Mesenchymal stem cell (in vitro differentiated cells and primary cell): ENCODE results near the gene PXDN.

Experiments used
- DNase-seq: peaks from one replicate; pipeline ENCODE4 v3.0.0-alpha.2; 2013
- H2AFZ ChIP-seq: one replicate; pipeline ENCODE4 v1.6.1; 2013; ENCODE audit warnings: low read depth, mild to moderate bottlenecking, control low read depth, inconsistent platforms, low read length, moderate library complexity
- H2AK5ac ChIP-seq: 2 replicates; pipeline ENCODE4 v1.6.1; 2013; ENCODE audit warnings: low read length, moderate library complexity, mild to moderate bottlenecking, inconsistent platforms; ENCODE audit not compliant: severe bottlenecking
- H2BK120ac ChIP-seq: one replicate; pipeline ENCODE4 v1.6.1; 2013; ENCODE audit warnings: low read depth, mild to moderate bottlenecking, inconsistent platforms, low read length, moderate library complexity
- H2BK12ac ChIP-seq, 2 experiments: one replicate each; pipeline ENCODE4 v1.6.1; 2013; ENCODE audit warnings: inconsistent platforms in 2 of 2, low read length in 2 of 2, mild to moderate bottlenecking in 2 of 2, moderate library complexity in 2 of 2, control low read depth in 1 of 2
- H2BK15ac ChIP-seq: one replicate; pipeline ENCODE4 v1.6.1; 2013; ENCODE audit warnings: mild to moderate bottlenecking, low read depth, inconsistent platforms; ENCODE audit not compliant: poor library complexity, severe bottlenecking
- H2BK5ac ChIP-seq: 2 replicates; pipeline ENCODE4 v1.6.1; 2013; ENCODE audit warnings: low read depth, mild to moderate bottlenecking, low read length, control low read depth, inconsistent platforms; ENCODE audit not compliant: poor library complexity, severe bottlenecking
- H3K14ac ChIP-seq, 2 experiments: one replicate each; pipeline ENCODE4 v1.6.1; 2013; ENCODE audit warnings: inconsistent platforms in 2 of 2, low read length in 2 of 2, control low read depth in 1 of 2, mild to moderate bottlenecking in 1 of 2, moderate library complexity in 1 of 2
- H3K18ac ChIP-seq, 2 experiments: one replicate each; pipeline ENCODE4 v1.6.1; 2013; ENCODE audit warnings: inconsistent platforms in 2 of 2, low read length in 2 of 2, control low read depth in 1 of 2, low read depth in 1 of 2, mild to moderate bottlenecking in 1 of 2
- H3K23ac ChIP-seq, 2 experiments: one replicate each; pipeline ENCODE4 v1.6.1; 2013; ENCODE audit warnings: inconsistent platforms in 2 of 2, low read length in 2 of 2, mild to moderate bottlenecking in 2 of 2, moderate library complexity in 2 of 2, control low read depth in 1 of 2
- H3K27ac ChIP-seq: 2 replicates; pipeline ENCODE4 v1.5.1; 2013; ENCODE audit warnings: mild to moderate bottlenecking, moderate library complexity, low read length, control low read depth, inconsistent platforms; ENCODE audit not compliant: poor library complexity, severe bottlenecking
- H3K27me3 ChIP-seq, 2 experiments: 2 replicates each; pipeline versions ENCODE4 v1.6.1 to v1.7.0; 2013; ENCODE audit warnings: low read length in 2 of 2, mild to moderate bottlenecking in 2 of 2, moderate library complexity in 2 of 2, control low read depth in 1 of 2, inconsistent platforms in 1 of 2; ENCODE audit not compliant: control insufficient read depth in 1 of 2, insufficient read depth in 1 of 2
- H3K36me3 ChIP-seq, 2 experiments: 2 replicates each; pipeline versions ENCODE4 v1.6.1 to v1.7.0; 2013; ENCODE audit warnings: low read length in 2 of 2, control low read depth in 1 of 2, inconsistent platforms in 1 of 2, low read depth in 1 of 2, mild to moderate bottlenecking in 1 of 2; ENCODE audit not compliant: insufficient read depth in 2 of 2, control insufficient read depth in 1 of 2
- H3K4ac ChIP-seq, 2 experiments: one replicate each; pipeline ENCODE4 v1.6.1; 2013; ENCODE audit warnings: inconsistent platforms in 2 of 2, low read length in 2 of 2, mild to moderate bottlenecking in 2 of 2, moderate library complexity in 2 of 2, control low read depth in 1 of 2, low read depth in 1 of 2
- H3K4me1 ChIP-seq: 2 replicates; pipeline ENCODE4 v1.6.1; 2013; ENCODE audit warnings: low read depth, low read length, control low read depth; ENCODE audit not compliant: control insufficient read depth, insufficient read depth
- H3K4me2 ChIP-seq: 2 replicates; pipeline ENCODE4 v1.6.1; 2013; ENCODE audit warnings: low read length, mild to moderate bottlenecking, inconsistent platforms; ENCODE audit not compliant: poor library complexity, severe bottlenecking
- H3K4me3 ChIP-seq, 2 experiments: 2 replicates each; pipeline versions ENCODE4 v1.5.1 to v1.7.0; 2013; ENCODE audit warnings: low read length in 2 of 2, mild to moderate bottlenecking in 2 of 2, control low read depth in 1 of 2, low read depth in 1 of 2; ENCODE audit not compliant: insufficient read depth in 1 of 2
- H3K79me1 ChIP-seq: replicated peaks from 2 replicates; pipeline ENCODE4 v1.6.1; 2013; ENCODE audit warnings: mild to moderate bottlenecking, control low read depth, low read length, inconsistent platforms; ENCODE audit not compliant: poor library complexity, severe bottlenecking
- H3K9ac ChIP-seq: 2 replicates; pipeline ENCODE4 v1.7.0; 2013; ENCODE audit warnings: mild to moderate bottlenecking, low read length, moderate library complexity
- H3K9me3 ChIP-seq: 2 replicates; pipeline ENCODE4 v1.7.0; 2013; ENCODE audit warnings: mild to moderate bottlenecking, low read length; ENCODE audit not compliant: control insufficient read depth
- H4K8ac ChIP-seq: one replicate; pipeline ENCODE4 v1.6.1; 2013; ENCODE audit warnings: inconsistent platforms, mild to moderate bottlenecking, low read length, moderate library complexity
- H4K91ac ChIP-seq: one replicate; pipeline ENCODE4 v1.6.1; 2013; ENCODE audit warnings: mild to moderate bottlenecking, low read length, inconsistent platforms
- WGBS: methylation state at CpG from one replicate; pipeline ENCODE4 v1.1.7; 2013; ENCODE audit warnings: mixed read lengths; 5-methylcytosine and 5-hydroxymethylcytosine counted together

The PXDN gene

GRCh38 chr2:1741851-1742250 is 2.5 kb downstream of the PXDN start:
- H4K91ac ChIP-seq, result peak overlapping the region; percentile 1
- H3K18ac ChIP-seq, result peak overlapping the region in 1 of 2 experiments; percentile 67
- H2AFZ ChIP-seq, result no peak overlapping the region
- H2BK120ac ChIP-seq, result no peak overlapping the region
- DNase-seq, result no peak
- H2BK15ac ChIP-seq, result no peak overlapping the region
- peaks cover 15% of the 10 kb centered on the region for H3K79me1 ChIP-seq
- no peak overlapping the region for H4K8ac ChIP-seq
- no peak overlapping the region for H3K9ac ChIP-seq
- peaks cover 39% of the 10 kb centered on the region for H3K4me1 ChIP-seq
- H3K4me2 ChIP-seq, result peak overlapping the region; percentile 77
- peak overlapping the region in 1 of 2 experiments; percentile 82 for H2BK12ac ChIP-seq
- peaks cover 0 to 42% of the 10 kb centered on the region in 2 experiments for H3K36me3 ChIP-seq
- peak overlapping the region in 1 of 2 experiments; percentile 82 for H3K4me3 ChIP-seq
- peak overlapping the region in 1 of 2 experiments; percentile 18 for H3K14ac ChIP-seq
- H3K9me3 ChIP-seq, result no peaks in the 10 kb centered on the region
- peaks cover 0 to 10% of the 10 kb centered on the region in 2 experiments for H3K27me3 ChIP-seq
- H3K4ac ChIP-seq, result peak overlapping the region in 1 of 2 experiments; percentile 54
- peak overlapping the region; percentile 7 for H2AK5ac ChIP-seq
- peak overlapping the region; percentile 21 to 83 for H3K23ac ChIP-seq
- H3K27ac ChIP-seq, result peak overlapping the region; percentile 94
- H2BK5ac ChIP-seq, result no peak overlapping the region
- 90% methylated on average over 13 of the region's 14 CpGs for WGBS

- Histone ChIP-seq H3K4ac (peak overlapping the region; percentile 36 to 57), H2AK5ac (peak overlapping the region; percentile 33), H3K4me2 (peak overlapping the region; percentile 38), H3K18ac (peak overlapping the region in 1 of 2 experiments; percentile 78), H3K9me3 (no peaks in the 10 kb centered on the region), H3K14ac (peak overlapping the region in 1 of 2 experiments; percentile 89), H3K27ac (peak overlapping the region; percentile 57), H2BK12ac (peak overlapping the region in 1 of 2 experiments; percentile 23), H3K9ac (no peak overlapping the region), H2BK120ac (no peak overlapping the region), H4K91ac (no peak overlapping the region), H2BK15ac (no peak overlapping the region), H3K27me3 (peaks cover 0 to under 1% of the 10 kb centered on the region in 2 experiments), H2AFZ (no peak overlapping the region), H2BK5ac (no peak overlapping the region), H3K23ac (peak overlapping the region in 1 of 2 experiments; percentile 56), H3K4me1 (peaks cover 38% of the 10 kb centered on the region), H3K4me3 (no peak overlapping the region), H3K79me1 (peaks cover 6% of the 10 kb centered on the region), H4K8ac (no peak overlapping the region), H3K36me3 (peaks cover 0 to 34% of the 10 kb centered on the region in 2 experiments)
- WGBS, result 80% methylated on average over 19 of the region's 24 CpGs
- no peak for DNase-seq
Measured at GRCh38 chr2:1740716-1741589, 3.4 kb downstream of the PXDN start.

GRCh38 chr2:1739961-1740715 is 4.2 kb downstream of the PXDN start:
- peak overlapping the region; percentile 9 to 29 for H2BK12ac ChIP-seq
- WGBS, result 77% methylated on average over 22 of the region's 22 CpGs
- H3K18ac ChIP-seq, result peak overlapping the region; percentile 50 to 78
- no peak overlapping the region for H2AFZ ChIP-seq
- H3K79me1 ChIP-seq, result no peaks in the 10 kb centered on the region
- peak overlapping the region; percentile 5 for H4K8ac ChIP-seq
- peak overlapping the region; percentile 38 for H3K4me2 ChIP-seq
- peaks cover 5% of the 10 kb centered on the region for H3K9me3 ChIP-seq
- peak overlapping the region; percentile 66 for H4K91ac ChIP-seq
- no peak overlapping the region for H3K4me3 ChIP-seq
- no peak overlapping the region for H2BK120ac ChIP-seq
- peaks cover 33% of the 10 kb centered on the region for H3K4me1 ChIP-seq
- H2BK15ac ChIP-seq, result no peak overlapping the region
- peak overlapping the region; percentile 57 for H3K27ac ChIP-seq
- H3K23ac ChIP-seq, result peak overlapping the region in 1 of 2 experiments; percentile 56
- DNase-seq, result peak; percentile 68
- peaks cover 0 to 27% of the 10 kb centered on the region in 2 experiments for H3K36me3 ChIP-seq
- H2BK5ac ChIP-seq, result no peak overlapping the region
- H3K9ac ChIP-seq, result no peak overlapping the region
- no peaks in the 10 kb centered on the region for H3K27me3 ChIP-seq
- H2AK5ac ChIP-seq, result peak overlapping the region; percentile 24
- peak overlapping the region in 1 of 2 experiments; percentile 57 for H3K4ac ChIP-seq
- H3K14ac ChIP-seq, result peak overlapping the region in 1 of 2 experiments; percentile 89
